Skin epidermis (tissue), 12 donors: ENCODE data around the gene OTUD1.

Experiments used
- H3K27ac ChIP-seq, 21 experiments: fragments of 200-600 bp; sonication (generic) in 11 of 21; one replicate each; pipeline ENCODE4 v1.5.0; 2020; ENCODE audit warnings: mild to moderate bottlenecking in 3 of 21, inconsistent platforms in 2 of 21, moderate library complexity in 2 of 21
- H3K4me3 ChIP-seq, 7 experiments: fragments of 200-600 bp; sonication (generic) in 2 of 7; one replicate each; pipeline ENCODE4 v1.5.0; 2020; ENCODE audit warnings: inconsistent platforms in 2 of 7, mild to moderate bottlenecking in 2 of 7, moderate library complexity in 1 of 7

The OTUD1 gene

GRCh38 chr10:23457632-23458417 is 18.9 kb downstream of the OTUD1 start:
- Histone ChIP-seq H3K27ac (no peak overlapping the region), H3K4me3 (no peak overlapping the region)

GRCh38 chr10:23459308-23459939 is 20.5 kb downstream of the OTUD1 start:
- Histone ChIP-seq H3K4me3 (no peak overlapping the region), H3K27ac (no peak overlapping the region)

- no peak overlapping the region for H3K4me3 ChIP-seq
- H3K27ac ChIP-seq = no peak overlapping the region
These were observed 22.7 kb downstream of the OTUD1 start for GRCh38 chr10:23461557-23461956.

- H3K4me3 ChIP-seq = no peak overlapping the region
These were observed 28.1 kb downstream of the OTUD1 start for GRCh38 chr10:23467012-23467411.

GRCh38 chr10:23467548-23467947 is 28.7 kb downstream of the OTUD1 start:
- H3K27ac ChIP-seq = no peak overlapping the region
- no peak overlapping the region for H3K4me3 ChIP-seq

More at GRCh38 chr10:23467012-23467411, 28.1 kb downstream of the OTUD1 start:
- no peak overlapping the region for H3K27ac ChIP-seq

- H3K27ac ChIP-seq = no peak overlapping the region
- H3K4me3 ChIP-seq = no peak overlapping the region
These were observed 30.8 kb downstream of the OTUD1 start for GRCh38 chr10:23469596-23470237.

- no peak overlapping the region for H3K4me3 ChIP-seq
- no peak overlapping the region for H3K27ac ChIP-seq
These were observed 33.3 kb downstream of the OTUD1 start for GRCh38 chr10:23472181-23472580.

- no peak overlapping the region for H3K27ac ChIP-seq
- no peak overlapping the region for H3K4me3 ChIP-seq
These were observed 35.2 kb downstream of the OTUD1 start for GRCh38 chr10:23474081-23474480.

GRCh38 chr10:23474626-23475025 is 35.8 kb downstream of the OTUD1 start:
- Histone ChIP-seq H3K4me3 (no peak overlapping the region), H3K27ac (no peak overlapping the region)

GRCh38 chr10:23478570-23478969 is 39.7 kb downstream of the OTUD1 start:
- Histone ChIP-seq H3K4me3 (no peak overlapping the region), H3K27ac (no peak overlapping the region)

- Histone ChIP-seq H3K27ac (no peak overlapping the region), H3K4me3 (no peak overlapping the region)
These were observed 41.1 kb downstream of the OTUD1 start for GRCh38 chr10:23479798-23480473.

GRCh38 chr10:23481363-23481961 is 42.6 kb downstream of the OTUD1 start:
- Histone ChIP-seq H3K4me3 (no peak overlapping the region), H3K27ac (no peak overlapping the region)

GRCh38 chr10:23490115-23490514 is 51.2 kb downstream of the OTUD1 start:
- no peak overlapping the region for H3K4me3 ChIP-seq
- H3K27ac ChIP-seq = no peak overlapping the region
